ENCODE measurements around the gene KLK4.

Gene KLK4

GRCh38 chr19:50861496-50862286, 49.5 kb downstream of the KLK4 start:
- Histone ChIP-seq H3K4me3 (ENCODE audit: low read length in 2 of 2) (no peak overlapping the region), H3K9me3 (ENCODE audit: control insufficient read depth in 2 of 2, low read length in 2 of 2) (no peaks in the 10 kb centered on the region), H3K36me3 (ENCODE audit: control insufficient read depth in 2 of 2, insufficient read depth in 2 of 2, low read length in 2 of 2) (no peaks in the 10 kb centered on the region), H3K27me3 (ENCODE audit: control insufficient read depth in 2 of 2, insufficient read depth in 2 of 2, low read length in 2 of 2) (no peaks in the 10 kb centered on the region), H3K4me1 (ENCODE audit: control insufficient read depth in 2 of 2, insufficient read depth in 2 of 2, low read length in 2 of 2) (no peaks in the 10 kb centered on the region), H3K9ac (ENCODE audit: low read depth in 1 of 2, low read length in 2 of 2) (no peak overlapping the region), H3K27ac (ENCODE audit: low read depth in 2 of 2, low read length in 2 of 2) (no peak overlapping the region)

- Histone ChIP-seq H3K4me3 (ENCODE audit: low read length in 2 of 2) (no peak overlapping the region), H3K9ac (ENCODE audit: low read depth in 1 of 2, low read length in 2 of 2) (no peak overlapping the region), H3K9me3 (ENCODE audit: control insufficient read depth in 2 of 2, low read length in 2 of 2) (no peaks in the 10 kb centered on the region), H3K4me1 (ENCODE audit: control insufficient read depth in 2 of 2, insufficient read depth in 2 of 2, low read length in 2 of 2) (no peaks in the 10 kb centered on the region), H3K27me3 (ENCODE audit: control insufficient read depth in 2 of 2, insufficient read depth in 2 of 2, low read length in 2 of 2) (no peaks in the 10 kb centered on the region), H3K36me3 (ENCODE audit: control insufficient read depth in 2 of 2, insufficient read depth in 2 of 2, low read length in 2 of 2) (no peaks in the 10 kb centered on the region), H3K27ac (ENCODE audit: low read depth in 2 of 2, low read length in 2 of 2) (no peak overlapping the region)
Measured at GRCh38 chr19:50861010-50861409, 50.2 kb downstream of the KLK4 start.

- Histone ChIP-seq H3K27ac (ENCODE audit: low read depth in 2 of 2, low read length in 2 of 2) (no peak overlapping the region), H3K4me1 (ENCODE audit: control insufficient read depth in 2 of 2, insufficient read depth in 2 of 2, low read length in 2 of 2) (no peaks in the 10 kb centered on the region), H3K36me3 (ENCODE audit: control insufficient read depth in 2 of 2, insufficient read depth in 2 of 2, low read length in 2 of 2) (no peaks in the 10 kb centered on the region), H3K27me3 (ENCODE audit: control insufficient read depth in 2 of 2, insufficient read depth in 2 of 2, low read length in 2 of 2) (peaks cover 0 to 3% of the 10 kb centered on the region in 2 donors), H3K9me3 (ENCODE audit: control insufficient read depth in 2 of 2, low read length in 2 of 2) (no peaks in the 10 kb centered on the region), H3K4me3 (ENCODE audit: low read length in 2 of 2) (no peak overlapping the region), H3K9ac (ENCODE audit: low read depth in 1 of 2, low read length in 2 of 2) (no peak overlapping the region)
Measured at GRCh38 chr19:50859849-50860248, 51.3 kb downstream of the KLK4 start.

- no peaks in the 10 kb centered on the region for H3K9me3 ChIP-seq (ENCODE audit: control insufficient read depth in 2 of 2, low read length in 2 of 2)
- no peak overlapping the region for H3K9ac ChIP-seq (ENCODE audit: low read depth in 1 of 2, low read length in 2 of 2)
- H3K27ac ChIP-seq (ENCODE audit: low read depth in 2 of 2, low read length in 2 of 2), result no peak overlapping the region
- no peaks in the 10 kb centered on the region for H3K4me1 ChIP-seq (ENCODE audit: control insufficient read depth in 2 of 2, insufficient read depth in 2 of 2, low read length in 2 of 2)
- H3K4me3 ChIP-seq (ENCODE audit: low read length in 2 of 2), result no peak overlapping the region
- peaks cover 0 to 3% of the 10 kb centered on the region in 2 donors for H3K27me3 ChIP-seq (ENCODE audit: control insufficient read depth in 2 of 2, insufficient read depth in 2 of 2, low read length in 2 of 2)
- H3K36me3 ChIP-seq (ENCODE audit: control insufficient read depth in 2 of 2, insufficient read depth in 2 of 2, low read length in 2 of 2), result no peaks in the 10 kb centered on the region
Measured at GRCh38 chr19:50858886-50859285, 52.3 kb downstream of the KLK4 start.

- H3K4me3 ChIP-seq (ENCODE audit: low read length in 2 of 2), result no peak overlapping the region
Measured at GRCh38 chr19:50857366-50857765, 53.8 kb downstream of the KLK4 start.

More at GRCh38 chr19:50857366-50857765, 53.8 kb downstream of the KLK4 start:
- no peak overlapping the region for H3K9ac ChIP-seq (ENCODE audit: low read depth in 1 of 2, low read length in 2 of 2)
- no peak overlapping the region for H3K27ac ChIP-seq (ENCODE audit: low read depth in 2 of 2, low read length in 2 of 2)
- no peaks in the 10 kb centered on the region for H3K36me3 ChIP-seq (ENCODE audit: control insufficient read depth in 2 of 2, insufficient read depth in 2 of 2, low read length in 2 of 2)
- peaks cover 0 to 3% of the 10 kb centered on the region in 2 donors for H3K27me3 ChIP-seq (ENCODE audit: control insufficient read depth in 2 of 2, insufficient read depth in 2 of 2, low read length in 2 of 2)
- H3K9me3 ChIP-seq (ENCODE audit: control insufficient read depth in 2 of 2, low read length in 2 of 2), result no peaks in the 10 kb centered on the region
- no peaks in the 10 kb centered on the region for H3K4me1 ChIP-seq (ENCODE audit: control insufficient read depth in 2 of 2, insufficient read depth in 2 of 2, low read length in 2 of 2)
